Transverse colon (tissue), 4 donors: ENCODE results near the gene DTX1.

Experiments used
- CTCF ChIP-seq, 5 experiments: fragments of 200-600 bp in 3 of 5; fragments of 450-650 bp in 2 of 5; sonication (generic) in 3 of 5; IDR thresholded peaks; 1 replicate in 2 of 5; 2 replicates in 3 of 5; pipeline ENCODE4 v1.5.1; 2016 to 2017; ENCODE audit warnings: antibody characterized with exemption in 5 of 5, inconsistent platforms in 3 of 5, mild to moderate bottlenecking in 2 of 5, moderate library complexity in 1 of 5
- EP300 ChIP-seq: sonication (generic); formaldehyde crosslinking; IDR thresholded peaks from one replicate; pipeline ENCODE4 v1.6.1; 2017; ENCODE audit warnings: antibody characterized with exemption, low read depth
- POLR2A ChIP-seq: fragments of 450-650 bp; IDR thresholded peaks from one replicate; pipeline ENCODE4 v1.6.1; 2016; ENCODE audit warnings: antibody characterized with exemption, mild to moderate bottlenecking, moderate library complexity
- POLR2AphosphoS5 ChIP-seq, 3 donors: sonication (generic); formaldehyde crosslinking; IDR thresholded peaks; one replicate each; pipeline ENCODE4 v1.6.1; 2016; ENCODE audit warnings: antibody characterized with exemption in 3 of 3

- TF ChIP-seq CTCF (IDR thresholded peaks at IDR 0.05), result no peak
- no peak for TF ChIP-seq POLR2A
- TF ChIP-seq POLR2AphosphoS5 (IDR thresholded peaks at IDR 0.05), result no peak
- TF ChIP-seq EP300, result no peak
Measured at GRCh38 chr12:113082486-113083148, 26.1 kb downstream of the DTX1 start.
